HepG2 (cell line): ENCODE measurements around the gene TMUB1. TPM values are rescaled to one million over a fixed set of nuclear protein-coding genes. Genes with fewer than 3 reads are reported as not detected.

Experiments used
- CHCHD3 ChIP-seq: sonication (generic); formaldehyde crosslinking; IDR thresholded peaks from 2 replicates; pipeline ENCODE4 v1.8.0; 2022; ENCODE audit warnings: mild to moderate bottlenecking, missing genetic modification reagents, moderate library complexity
- IRF2 ChIP-seq: IDR thresholded peaks from 2 replicates; pipeline ENCODE4 v1.6.1; 2018; ENCODE audit warnings: missing genetic modification reagents, missing compliant biosample characterization
- MAFK ChIP-seq, 2 experiments: IDR thresholded peaks in 1 of 2; conservative IDR thresholded peaks in 1 of 2; 2 replicates each; pipeline ENCODE4 v1.6.1; 2011; ENCODE audit warnings: improper control_type of control experiment in 2 of 2, low read length in 2 of 2
- MED8 ChIP-seq: sonication (generic); formaldehyde crosslinking; IDR thresholded peaks from 2 replicates; pipeline ENCODE4 v1.8.1; 2023; ENCODE audit warnings: mild to moderate bottlenecking, missing genetic modification reagents; ENCODE audit not compliant: insufficient replicate concordance
- NFE2L2 ChIP-seq: fragments of 150-350 bp; IDR thresholded peaks from 2 replicates; pipeline ENCODE4 v1.6.1; 2014; ENCODE audit warnings: low read length
- POGZ ChIP-seq: sonication (generic); formaldehyde crosslinking; IDR thresholded peaks from 2 replicates; pipeline ENCODE4 v1.4.0; 2020; ENCODE audit warnings: mild to moderate bottlenecking, missing genetic modification reagents
- TBX3 ChIP-seq: fragments of 450-650 bp; IDR thresholded peaks from 2 replicates; pipeline ENCODE4 v1.6.1; 2017; ENCODE audit warnings: antibody characterized with exemption, mild to moderate bottlenecking, inconsistent platforms, borderline replicate concordance
- TCF12 ChIP-seq, 2 experiments: fragments of 450-650 bp in 1 of 2; sonication (generic) in 1 of 2; formaldehyde crosslinking in 1 of 2; IDR thresholded peaks; 2 replicates each; pipeline versions ENCODE4 v1.6.1 to v1.8.0; 2017 to 2022; ENCODE audit warnings: antibody characterized with exemption in 1 of 2, mild to moderate bottlenecking in 1 of 2, missing genetic modification reagents in 1 of 2, moderate library complexity in 1 of 2
- TCF7 ChIP-seq: sonication (generic); IDR thresholded peaks from 2 replicates; pipeline ENCODE4 v1.6.1; 2016; ENCODE audit warnings: antibody characterized with exemption, low read depth
- TEAD3 ChIP-seq: optimal IDR thresholded peaks from 2 replicates; pipeline ENCODE3; 2016; ENCODE audit warnings: borderline replicate concordance
- THAP11 ChIP-seq: IDR thresholded peaks from 2 replicates; pipeline ENCODE4 v1.6.1; 2016; ENCODE audit warnings: missing biosample characterization, missing genetic modification reagents
- XRCC5 ChIP-seq: fragments of 200-400 bp; formaldehyde crosslinking; optimal IDR thresholded peaks from 2 replicates; pipeline ENCODE3; 2017; ENCODE audit warnings: mild to moderate bottlenecking, low read length
- ZNF318 ChIP-seq: sonication (generic); formaldehyde crosslinking; IDR thresholded peaks from 2 replicates; pipeline ENCODE4 v1.4.0; 2020; ENCODE audit warnings: mild to moderate bottlenecking, missing genetic modification reagents
- ZNF350 ChIP-seq: sonication (generic); formaldehyde crosslinking; IDR thresholded peaks from 2 replicates; pipeline ENCODE4 v1.4.0; 2020; ENCODE audit warnings: mild to moderate bottlenecking, low read depth, missing genetic modification reagents, borderline replicate concordance
- ZNF432 ChIP-seq: sonication (generic); formaldehyde crosslinking; IDR thresholded peaks from 2 replicates; pipeline ENCODE4 v1.5.0; 2020; ENCODE audit warnings: missing genetic modification reagents, mild to moderate bottlenecking, borderline replicate concordance
- ZNF451 ChIP-seq: sonication (generic); formaldehyde crosslinking; IDR thresholded peaks from 2 replicates; pipeline ENCODE4 v1.5.0; 2020; ENCODE audit warnings: mild to moderate bottlenecking, missing genetic modification reagents
- ZNF891 ChIP-seq: sonication (generic); formaldehyde crosslinking; IDR thresholded peaks from 2 replicates; pipeline ENCODE4 v1.5.0; 2020; ENCODE audit warnings: mild to moderate bottlenecking, missing genetic modification reagents
- ZSCAN25 ChIP-seq: sonication (generic); formaldehyde crosslinking; IDR thresholded peaks from 2 replicates; pipeline ENCODE4 v1.8.0; 2022; ENCODE audit warnings: mild to moderate bottlenecking, missing genetic modification reagents
- ZSCAN29 ChIP-seq: sonication (generic); formaldehyde crosslinking; conservative IDR thresholded peaks from 2 replicates; pipeline ENCODE4 v1.4.0; 2020; ENCODE audit warnings: mild to moderate bottlenecking, missing genetic modification reagents
- polyA plus RNA-seq, 8 experiments: library from polyadenylated mRNA; depleted of rRNA in 3 of 8; stranded (reverse) in 7 of 8; unstranded in 1 of 8; fragments of >200 nt; fragmentation: Illumina TruSeq in 4 of 8; extraction: Trizol in 4 of 8; gene quantifications; 2 replicates each; pipeline versions ENCODE4 v1.2.1 to v1.2.3, GENCODE V29; 2011 to 2016; ENCODE audit warnings: low read depth in 4 of 8, missing spikeins in 1 of 8, mixed read lengths in 1 of 8; ENCODE audit not compliant: insufficient read depth in 1 of 8
- total RNA-seq, 5 experiments: library from RNA; depleted of rRNA; stranded (reverse); fragments of >200 nt; fragmentation: Illumina TruSeq; extraction: Trizol; gene quantifications; 2 replicates each; pipeline ENCODE4 v1.2.3, GENCODE V29; 2016; ENCODE audit warnings: low read depth in 1 of 5
- TF ChIP-seq, protein P1 (sequence below): sonication (generic); formaldehyde crosslinking; IDR thresholded peaks from 2 replicates; pipeline ENCODE4 v1.8.0; 2022; ENCODE audit warnings: missing genetic modification reagents, mild to moderate bottlenecking, borderline replicate concordance

Gene TMUB1
- total and polyA plus RNA-seq, 2 of the 13 experiments (the other 11 are each of a cell fraction or from before 2014, with no cell fraction given) = 44.8 to 51.6 TPM

GRCh38 chr7:151082141-151083070 is 887 bp downstream of the TMUB1 start (continued):
- TF ChIP-seq XRCC5 (no peak), ZSCAN29 (CRISPR knock-in tag) (no peak), THAP11 (CRISPR knock-in tag) (no peak), CHCHD3 (CRISPR knock-in tag) (no peak), TCF12 (IDR thresholded peaks at IDR 0.05) (no peak), TCF12 (CRISPR knock-in tag; IDR thresholded peaks at IDR 0.05) (0 out of 2 replicates have a peak, but pooled peaks have one; percentile 28), ZNF451 (CRISPR knock-in tag) (no peak), ZNF318 (CRISPR knock-in tag) (no peak), ZNF350 (CRISPR knock-in tag) (no peak), IRF2 (no peak), TBX3 (no peak), TEAD3 (CRISPR knock-in tag) (no peak), ZNF891 (CRISPR knock-in tag) (0 out of 2 replicates have a peak, but pooled peaks have one; percentile 39), ZNF432 (CRISPR knock-in tag) (no peak), TCF7 (no peak), ZSCAN25 (CRISPR knock-in tag) (peak; percentile 74), MAFK (conservative IDR thresholded peaks at IDR 0.05 in 1 of 2, IDR thresholded peaks at IDR 0.05 in 1 of 2; ENCODE audit: low read length in 2 of 2) (no peak), NFE2L2 (no peak), MED8 (peak; percentile 45), POGZ (CRISPR knock-in tag) (no peak)
- TF ChIP-seq, protein P1, sequence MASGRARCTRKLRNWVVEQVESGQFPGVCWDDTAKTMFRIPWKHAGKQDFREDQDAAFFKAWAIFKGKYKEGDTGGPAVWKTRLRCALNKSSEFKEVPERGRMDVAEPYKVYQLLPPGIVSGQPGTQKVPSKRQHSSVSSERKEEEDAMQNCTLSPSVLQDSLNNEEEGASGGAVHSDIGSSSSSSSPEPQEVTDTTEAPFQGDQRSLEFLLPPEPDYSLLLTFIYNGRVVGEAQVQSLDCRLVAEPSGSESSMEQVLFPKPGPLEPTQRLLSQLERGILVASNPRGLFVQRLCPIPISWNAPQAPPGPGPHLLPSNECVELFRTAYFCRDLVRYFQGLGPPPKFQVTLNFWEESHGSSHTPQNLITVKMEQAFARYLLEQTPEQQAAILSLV (CRISPR knock-in tag) = peak; percentile 46; the same call in 1 of the 2 replicates
